ENCODE results near the gene ULK4.
A peak's percentile ranks its signal among the peaks of the same experiment; 100 is the strongest.
"Not testable (repeated sequence)": the region's sequence is repeated elsewhere in the genome, so short reads cannot be mapped to it uniquely, and the experiment has no call there.

The ULK4 gene

DNA sequence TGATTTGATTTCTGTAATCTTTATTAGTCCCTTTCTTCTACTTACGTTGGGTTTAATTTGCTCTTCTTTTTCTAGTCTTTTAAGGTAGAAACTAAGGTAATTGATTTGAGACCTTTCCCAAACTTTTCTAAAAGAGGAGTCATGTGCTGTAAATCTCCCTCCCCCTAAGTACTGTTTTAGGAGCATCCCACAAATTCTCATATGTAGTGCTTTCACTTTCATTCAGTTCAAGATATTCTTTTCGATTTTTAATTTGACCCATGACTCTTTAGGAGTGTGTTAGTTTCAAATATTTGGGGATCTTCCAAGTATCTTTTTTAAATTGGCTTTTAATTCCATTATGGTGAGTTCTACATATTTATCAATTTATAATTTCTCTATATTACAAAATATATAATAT is 520.8 kb downstream of the ULK4 start:
- no peak for DNase-seq (ENCODE audit: low read depth)

GRCh38 chr3:41436983-41437382 is 524.9 kb downstream of the ULK4 start:
- no peak for DNase-seq (ENCODE audit: low read depth)

DNA sequence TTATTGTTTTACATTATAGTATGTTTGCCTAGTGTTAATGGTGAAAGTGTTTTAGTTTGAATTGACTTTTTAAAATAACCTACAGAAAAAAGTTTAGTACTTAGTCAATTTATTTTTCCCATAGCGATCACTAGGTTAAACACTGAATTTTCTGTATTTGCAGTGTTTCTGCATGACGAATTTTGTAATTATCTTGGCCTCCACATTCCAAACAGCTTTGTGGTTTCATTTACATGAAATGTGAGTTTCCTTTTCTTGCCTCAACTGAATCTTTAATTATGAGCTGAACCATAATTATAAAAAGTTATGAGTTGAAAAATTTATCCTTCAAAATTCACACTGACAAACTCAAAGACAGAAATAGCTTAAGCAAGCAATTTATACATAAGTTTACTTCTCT is 527.1 kb downstream of the ULK4 start:
- DNase-seq (ENCODE audit: low read depth), result no peak

GRCh38 chr3:41431386-41431785 is 530.5 kb downstream of the ULK4 start:
- no peak for DNase-seq (ENCODE audit: low read depth)

DNA sequence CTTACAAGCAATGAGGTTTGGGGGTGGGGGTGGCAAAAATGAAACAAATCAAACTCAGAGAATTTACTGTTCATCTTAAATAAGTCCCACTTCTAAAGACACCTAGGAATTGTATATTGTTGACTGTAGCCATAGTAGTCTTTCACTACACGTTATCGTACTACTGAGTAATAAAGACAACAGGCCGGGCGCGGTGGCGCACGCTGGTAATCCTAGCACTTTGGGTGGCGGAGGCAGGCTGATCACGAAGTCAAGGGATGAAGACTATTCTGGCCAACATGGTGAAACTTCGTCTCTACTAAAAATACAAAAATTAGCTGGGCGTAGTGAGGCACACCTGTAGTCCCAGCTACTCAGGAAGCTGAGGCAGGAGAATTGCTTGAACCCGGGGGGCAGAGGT is 531.0 kb downstream of the ULK4 start:
- no peak for DNase-seq (ENCODE audit: low read depth)

GRCh38 chr3:41430391-41430790 is 531.5 kb downstream of the ULK4 start:
- no peak for DNase-seq (ENCODE audit: low read depth)

GRCh38 chr3:41426485-41426884 is 535.4 kb downstream of the ULK4 start:
- DNase-seq (ENCODE audit: low read depth), result no peak

- no peak for DNase-seq (ENCODE audit: low read depth)
These were observed 537.2 kb downstream of the ULK4 start for GRCh38 chr3:41424543-41425300.

DNA sequence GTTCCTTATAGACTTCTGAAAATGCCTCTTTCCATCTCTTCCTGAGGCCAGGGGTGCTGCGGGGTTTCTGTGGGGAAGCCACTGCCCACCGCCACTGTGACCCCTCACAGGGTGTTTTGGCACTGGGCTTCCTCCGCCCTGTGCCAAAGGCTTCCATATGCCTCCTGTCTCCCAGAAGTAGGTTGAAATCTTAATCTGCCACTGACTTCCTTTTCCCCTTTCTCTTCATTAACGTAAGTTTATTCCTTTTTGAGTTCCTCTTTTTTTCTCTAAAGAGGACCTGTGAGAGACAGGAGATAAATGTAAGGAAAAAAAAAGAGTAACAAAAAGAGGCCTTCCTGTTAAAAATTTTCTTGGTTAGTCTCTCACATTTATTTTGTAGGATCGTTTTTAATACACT is 542.1 kb downstream of the ULK4 start:
- no peak for DNase-seq (ENCODE audit: low read depth)

GRCh38 chr3:41418961-41419691 is 542.8 kb downstream of the ULK4 start:
- DNase-seq (ENCODE audit: low read depth), result peak; percentile 5

GRCh38 chr3:41417574-41417973 is 544.3 kb downstream of the ULK4 start:
- DNase-seq (ENCODE audit: low read depth), result no peak

DNA sequence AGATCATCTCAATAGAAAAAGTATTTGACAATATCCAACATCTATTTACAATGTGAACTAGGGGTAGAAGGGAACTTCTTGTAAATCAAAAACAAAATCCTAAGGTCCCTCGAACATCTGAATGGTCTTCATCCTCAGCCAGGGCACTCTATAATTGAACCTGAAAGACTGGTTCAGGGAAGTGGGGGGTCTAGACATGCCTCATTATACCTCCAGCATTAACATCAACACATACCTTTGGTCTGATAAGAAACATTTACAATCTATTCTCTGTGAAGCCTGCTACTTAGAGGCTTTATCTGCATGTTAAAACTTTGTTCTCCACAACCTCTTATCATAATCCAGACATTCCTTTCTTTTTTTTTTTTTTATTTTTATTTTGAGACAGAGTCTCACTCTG is 550.8 kb downstream of the ULK4 start:
- no peak for DNase-seq (ENCODE audit: low read depth)

- DNase-seq (ENCODE audit: low read depth), result no peak
These were observed 556.4 kb downstream of the ULK4 start for GRCh38 chr3:41405466-41405865.

- DNase-seq (ENCODE audit: low read depth), result no peak
These were observed 557.3 kb downstream of the ULK4 start for GRCh38 chr3:41404582-41404981.

DNA sequence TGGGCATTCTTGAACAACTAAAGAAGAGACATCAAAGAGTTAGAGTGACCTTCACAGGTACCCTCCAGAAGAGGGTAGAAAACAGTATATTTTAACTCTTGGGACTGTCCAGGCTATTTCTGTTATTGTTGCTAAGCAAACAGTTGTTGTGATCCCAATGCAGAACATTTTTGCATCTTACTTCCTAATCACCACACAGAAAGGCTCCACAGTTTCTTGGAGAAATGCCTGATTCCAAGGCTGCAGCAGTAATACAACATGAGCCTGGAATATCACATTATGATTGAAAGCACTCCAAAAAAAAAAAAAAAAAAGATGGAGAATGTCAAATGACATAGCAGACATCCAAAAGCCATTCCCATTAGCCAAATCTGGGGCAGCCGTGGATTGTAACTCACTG is 567.0 kb downstream of the ULK4 start:
- DNase-seq (ENCODE audit: low read depth), result no peak

DNA sequence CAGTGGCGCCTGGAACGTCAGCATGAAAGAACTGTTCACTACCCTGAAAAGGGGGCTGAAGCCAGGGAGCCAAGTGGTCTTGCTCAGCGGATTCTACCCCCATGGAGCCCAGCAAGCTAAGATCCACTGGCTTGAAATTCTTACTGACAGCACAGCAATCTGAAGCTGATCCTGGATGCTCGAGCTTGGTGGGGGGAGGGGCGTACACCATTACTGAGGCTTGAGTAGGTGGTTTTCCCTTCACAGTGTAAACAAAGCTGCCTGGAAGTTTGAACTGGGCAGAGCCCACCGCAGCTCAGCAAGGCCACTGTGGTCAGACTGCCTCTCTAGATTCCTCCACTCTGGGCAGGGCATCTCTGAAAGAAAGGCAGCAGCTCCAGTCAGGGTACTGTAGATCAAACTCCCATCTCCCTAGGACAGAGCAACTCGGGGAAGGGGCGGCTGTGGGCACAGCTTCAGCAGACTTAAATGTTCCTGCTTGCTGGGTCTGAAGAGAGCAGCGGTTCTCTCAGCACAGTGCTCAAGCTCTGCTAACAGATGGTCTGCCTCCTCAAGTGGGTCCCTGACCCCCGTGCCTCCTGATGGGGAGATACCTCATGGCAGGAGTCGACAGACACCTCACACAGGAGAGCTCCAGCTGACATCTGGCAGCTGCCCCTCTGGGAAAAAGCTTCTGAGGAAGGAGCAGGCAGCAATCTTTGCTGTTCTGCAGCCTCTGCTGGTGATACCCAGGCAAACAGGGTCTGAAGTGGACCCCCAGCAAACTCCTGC is 591.0 kb downstream of the ULK4 start:
- DNase-seq (ENCODE audit: low read depth), result not testable (repeated sequence)

GRCh38 chr3:41370307-41370706 is 591.6 kb downstream of the ULK4 start:
- no peak for DNase-seq (ENCODE audit: low read depth)

- no peak for DNase-seq (ENCODE audit: low read depth)
These were observed 592.1 kb downstream of the ULK4 start for GRCh38 chr3:41369838-41370237.

GRCh38 chr3:41365973-41366372 is 595.9 kb downstream of the ULK4 start:
- DNase-seq (ENCODE audit: low read depth), result no peak

DNA sequence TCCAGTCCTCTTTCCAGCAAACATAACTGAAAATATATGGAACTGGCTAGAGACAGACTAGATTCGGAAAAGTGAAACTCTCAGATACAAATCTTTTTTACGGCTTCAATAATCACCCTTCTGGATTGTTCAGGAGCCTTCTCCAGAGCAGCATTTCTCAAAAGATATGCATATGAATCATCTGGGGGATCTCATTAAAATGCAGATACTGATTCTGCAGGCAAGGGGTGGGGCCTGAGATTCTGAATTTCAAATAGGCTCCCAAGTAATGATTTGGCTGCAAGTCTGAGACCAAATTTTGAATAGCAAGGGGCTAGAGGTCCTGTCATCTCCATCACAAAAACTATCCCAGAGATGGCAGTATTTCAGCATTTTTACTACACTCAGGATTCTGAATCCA is 597.2 kb downstream of the ULK4 start:
- DNase-seq (ENCODE audit: low read depth), result no peak

DNA sequence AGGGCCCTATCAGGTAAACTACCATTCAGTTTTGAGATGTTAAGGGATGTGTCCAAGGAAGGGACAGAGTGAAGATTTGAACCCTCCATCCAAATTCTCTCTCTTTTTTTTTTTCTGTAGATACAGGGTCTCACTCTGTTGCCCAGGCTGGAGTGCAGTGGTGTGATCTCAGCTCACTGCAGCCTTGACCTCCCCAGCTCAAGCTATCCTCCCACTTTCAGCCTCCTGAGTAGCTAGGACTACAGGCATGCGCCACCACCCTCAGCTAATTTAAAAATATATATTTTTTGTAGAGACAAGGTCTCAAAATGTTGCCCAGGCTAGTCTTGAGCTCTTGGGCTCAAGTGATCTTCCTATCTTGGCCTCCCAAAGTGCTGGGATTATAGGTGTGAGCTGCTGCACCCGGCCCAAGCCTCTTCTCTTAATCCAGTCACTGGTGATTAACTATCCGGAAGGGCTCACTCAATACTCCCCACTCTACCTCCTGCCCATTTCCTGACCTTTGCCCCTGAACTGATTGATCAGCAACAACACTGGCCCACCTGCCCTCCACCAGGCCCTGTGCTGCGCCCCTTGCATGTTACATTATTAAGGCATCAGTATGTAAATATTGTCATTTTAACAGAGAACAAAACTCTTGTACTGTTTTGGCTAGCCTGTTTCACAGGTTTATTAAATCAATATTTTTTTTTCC is 597.9 kb downstream of the ULK4 start:
- no peak for DNase-seq (ENCODE audit: low read depth)
